Liver (tissue), 9 donors: ENCODE data around the gene TNFSF12. TPM values are rescaled to one million over a fixed set of nuclear protein-coding genes. Genes with fewer than 3 reads are reported as not detected.

Experiments used
- DNase-seq: peaks from one replicate; pipeline ENCODE4 v3.0.0-alpha.2; 2017; ENCODE audit warnings: low spot score
- H3K27ac ChIP-seq, 2 donors: one replicate each; pipeline ENCODE4 v1.7.0; 2013; ENCODE audit warnings: inconsistent platforms in 2 of 2, low read length in 2 of 2, control low read depth in 1 of 2, low read depth in 1 of 2, mild to moderate bottlenecking in 1 of 2
- H3K27me3 ChIP-seq, 4 donors: one replicate each; pipeline versions ENCODE4 v1.6.1 to v1.7.0; 2013; ENCODE audit warnings: low read length in 3 of 4, inconsistent platforms in 1 of 4, mild to moderate bottlenecking in 1 of 4, moderate library complexity in 1 of 4; ENCODE audit not compliant: control insufficient read depth in 4 of 4, insufficient read depth in 4 of 4
- H3K36me3 ChIP-seq, 4 donors: one replicate each; pipeline versions ENCODE4 v1.6.1 to v1.7.0; 2013; ENCODE audit warnings: low read length in 3 of 4, mild to moderate bottlenecking in 3 of 4, low read depth in 1 of 4, moderate library complexity in 1 of 4; ENCODE audit not compliant: control insufficient read depth in 4 of 4, insufficient read depth in 3 of 4
- H3K4me1 ChIP-seq, 4 donors: one replicate each; pipeline versions ENCODE4 v1.6.1 to v1.7.0; 2013; ENCODE audit warnings: low read length in 3 of 4, mild to moderate bottlenecking in 3 of 4, moderate library complexity in 1 of 4; ENCODE audit not compliant: control insufficient read depth in 4 of 4, insufficient read depth in 4 of 4
- H3K4me3 ChIP-seq, 3 donors: one replicate each; pipeline versions ENCODE4 v1.6.1 to v1.7.0; 2013; ENCODE audit warnings: low read length in 3 of 3, control low read depth in 1 of 3, low read depth in 1 of 3, mild to moderate bottlenecking in 1 of 3
- H3K9ac ChIP-seq, 2 donors: one replicate each; pipeline ENCODE4 v1.7.0; 2013; ENCODE audit warnings: low read length in 2 of 2, mild to moderate bottlenecking in 2 of 2, moderate library complexity in 2 of 2, control low read depth in 1 of 2, low read depth in 1 of 2
- H3K9me3 ChIP-seq, 4 donors: one replicate each; pipeline versions ENCODE4 v1.6.1 to v1.7.0; 2013; ENCODE audit warnings: low read length in 3 of 4; ENCODE audit not compliant: control insufficient read depth in 4 of 4
- ATF3 ChIP-seq: IDR thresholded peaks from 2 replicates; pipeline ENCODE4 v1.6.1; 2016; ENCODE audit warnings: antibody characterized with exemption
- CTCF ChIP-seq: fragments of 150-350 bp; IDR thresholded peaks from 2 replicates; pipeline ENCODE4 v1.5.1; 2017; ENCODE audit warnings: improper control_type of control experiment, low read depth, low read length; ENCODE audit not compliant: missing input control
- EGR1 ChIP-seq, 2 donors: IDR thresholded peaks; 2 replicates each; pipeline ENCODE4 v1.6.1; 2016 to 2018; ENCODE audit warnings: antibody characterized with exemption in 2 of 2, low read depth in 2 of 2
- FOXA1 ChIP-seq: IDR thresholded peaks from 2 replicates; pipeline ENCODE4 v1.6.1; 2016; ENCODE audit warnings: antibody characterized with exemption
- FOXA2 ChIP-seq: IDR thresholded peaks from 2 replicates; pipeline ENCODE4 v1.6.1; 2016; ENCODE audit warnings: antibody characterized with exemption
- GABPA ChIP-seq, 2 donors: IDR thresholded peaks in 1 of 2; conservative IDR thresholded peaks in 1 of 2; 2 replicates each; pipeline ENCODE4 v1.6.1; 2016; ENCODE audit warnings: antibody characterized with exemption in 2 of 2, mild to moderate bottlenecking in 1 of 2, moderate library complexity in 1 of 2
- HNF4A ChIP-seq, 2 donors: conservative IDR thresholded peaks; 2 replicates each; pipeline ENCODE4 v1.6.1; 2016; ENCODE audit warnings: antibody characterized with exemption in 2 of 2, mild to moderate bottlenecking in 2 of 2
- HNF4G ChIP-seq: IDR thresholded peaks from 2 replicates; pipeline ENCODE4 v1.6.1; 2016; ENCODE audit warnings: antibody characterized with exemption
- JUND ChIP-seq, 2 donors: IDR thresholded peaks; 2 replicates each; pipeline ENCODE4 v1.6.1; 2016; ENCODE audit warnings: antibody characterized with exemption in 2 of 2
- MAX ChIP-seq: IDR thresholded peaks from 2 replicates; pipeline ENCODE4 v1.6.1; 2016; ENCODE audit warnings: antibody characterized with exemption
- NR2F2 ChIP-seq: IDR thresholded peaks from 2 replicates; pipeline ENCODE4 v1.6.1; 2016; ENCODE audit warnings: antibody characterized with exemption
- RAD21 ChIP-seq, 2 donors: IDR thresholded peaks; 2 replicates each; pipeline ENCODE4 v1.6.1; 2016; ENCODE audit warnings: antibody characterized with exemption in 2 of 2, mild to moderate bottlenecking in 2 of 2
- REST ChIP-seq: IDR thresholded peaks from 2 replicates; pipeline ENCODE4 v1.6.1; 2016; ENCODE audit warnings: antibody characterized with exemption, mild to moderate bottlenecking
- RXRA ChIP-seq, 2 donors: IDR thresholded peaks; 2 replicates each; pipeline ENCODE4 v1.6.1; 2017 to 2018; ENCODE audit warnings: antibody characterized with exemption in 2 of 2, mild to moderate bottlenecking in 1 of 2
- SP1 ChIP-seq: IDR thresholded peaks from 2 replicates; pipeline ENCODE4 v1.6.1; 2018; ENCODE audit warnings: antibody characterized with exemption, mild to moderate bottlenecking
- TAF1 ChIP-seq: conservative IDR thresholded peaks from 2 replicates; pipeline ENCODE4 v1.6.1; 2016; ENCODE audit warnings: antibody characterized with exemption, mild to moderate bottlenecking
- YY1 ChIP-seq: IDR thresholded peaks from 2 replicates; pipeline ENCODE4 v1.6.1; 2016; ENCODE audit warnings: antibody characterized with exemption, mild to moderate bottlenecking
- ZBTB33 ChIP-seq: IDR thresholded peaks from 2 replicates; pipeline ENCODE4 v1.6.1; 2016; ENCODE audit warnings: antibody characterized with exemption
- WGBS: extraction: QIAGEN DNeasy Blood & Tissue Kit; methylation state at CpG from one replicate; pipeline ENCODE4 v1.1.7; 2013; 5-methylcytosine and 5-hydroxymethylcytosine counted together
- polyA plus RNA-seq, 2 donors: library from polyadenylated mRNA; stranded (reverse) in 1 of 2; unstranded in 1 of 2; fragments of 200-250 nt in 1 of 2; fragments of >200 nt in 1 of 2; fragmentation: Nextera tagmentation in 1 of 2; extraction: Ambion mirVana in 1 of 2; gene quantifications; one replicate each; pipeline versions ENCODE4 v1.2.1 to v1.2.3, GENCODE V29; 2013 to 2015
- total RNA-seq, 2 donors: library from RNA; depleted of rRNA; stranded (reverse); fragments of >200 nt; gene quantifications; one replicate each; pipeline ENCODE4 v1.2.3, GENCODE V29; 2014
- donor health status: healthy.
- donor health status: healthy.
- donor health status: healthy.
- donor health status: healthy.
- donor health status: healthy.

TNFSF12 gene
- total and polyA plus RNA-seq, 4 donors = 4.2 to 13.1 (median 5.4) TPM

- no peak for TF ChIP-seq EGR1 (IDR thresholded peaks at IDR 0.05; ENCODE audit: low read depth in 2 of 2)
- TF ChIP-seq NR2F2 = no peak
- no peak for TF ChIP-seq HNF4A (conservative IDR thresholded peaks at IDR 0.05)
- no peak for TF ChIP-seq GABPA (IDR thresholded peaks at IDR 0.05 in 1 of 2, conservative IDR thresholded peaks at IDR 0.05 in 1 of 2)
- no peak for TF ChIP-seq RXRA (IDR thresholded peaks at IDR 0.05)
- TF ChIP-seq ATF3 = no peak
- TF ChIP-seq JUND (IDR thresholded peaks at IDR 0.05) = no peak
- TF ChIP-seq MAX = no peak
- no peak for TF ChIP-seq SP1
- no peak for TF ChIP-seq REST
- no peak for TF ChIP-seq HNF4G
- no peak for TF ChIP-seq YY1
- TF ChIP-seq FOXA1 = no peak
- no peak for TF ChIP-seq ZBTB33
- TF ChIP-seq TAF1 = no peak
- no peak for TF ChIP-seq CTCF
- TF ChIP-seq RAD21 (IDR thresholded peaks at IDR 0.05) = no peak
- no peak for TF ChIP-seq FOXA2
- Histone ChIP-seq H3K9ac (peak overlapping the region; percentile 20 to 21), H3K9me3 (no peaks in the 10 kb centered on the region), H3K4me3 (peak overlapping the region; percentile 25 to 43 (median 36)), H3K36me3 (peaks cover 20 to 32% (median 31%) of the 10 kb centered on the region in 4 donors), H3K27me3 (no peaks in the 10 kb centered on the region), H3K4me1 (peaks cover 21 to 74% (median 52%) of the 10 kb centered on the region in 4 donors), H3K27ac (peak overlapping the region; percentile 82 to 96)
- 72% methylated on average over 12 of the region's 12 CpGs for WGBS
- DNase-seq = no peak
Measured at GRCh38 chr17:7579834-7580603, 31.2 kb downstream of the TNFSF12 start.
